Fibroblast of villous mesenchyme (primary cell): ENCODE data around the gene PNRC2. TPM values are rescaled to one million over a fixed set of nuclear protein-coding genes. Genes with fewer than 3 reads are reported as not detected.

Experiments used
- DNase-seq: peaks from one replicate; pipeline ENCODE4 v3.0.0-alpha.2; 2010; ENCODE audit warnings: low read depth
- H3K4me3 ChIP-seq: 2 replicates; pipeline ENCODE4 v1.5.1; 2011; ENCODE audit warnings: low read depth, mild to moderate bottlenecking, low read length
- CTCF ChIP-seq: IDR thresholded peaks from 2 replicates; pipeline ENCODE4 v1.5.1; 2012; ENCODE audit warnings: low read depth, mild to moderate bottlenecking, low read length; ENCODE audit not compliant: insufficient read depth
- total RNA-seq: library from RNA; depleted of rRNA; stranded (reverse); fragments of >200 nt; gene quantifications from 2 replicates; pipeline ENCODE4 v1.2.3, GENCODE V29; 2012

PNRC2 gene
- total RNA-seq, 1 donor: 108 TPM

GRCh38 chr1:23927097-23927496 lies 32.5 kb upstream of the PNRC2 start:
- no peak for TF ChIP-seq CTCF
- no peak overlapping the region for H3K4me3 ChIP-seq
- no peak for DNase-seq

- DNase-seq: no peak
- TF ChIP-seq CTCF: no peak
- no peak overlapping the region for H3K4me3 ChIP-seq
Observed at GRCh38 chr1:23928789-23929188, 30.8 kb upstream of the PNRC2 start.

DNA sequence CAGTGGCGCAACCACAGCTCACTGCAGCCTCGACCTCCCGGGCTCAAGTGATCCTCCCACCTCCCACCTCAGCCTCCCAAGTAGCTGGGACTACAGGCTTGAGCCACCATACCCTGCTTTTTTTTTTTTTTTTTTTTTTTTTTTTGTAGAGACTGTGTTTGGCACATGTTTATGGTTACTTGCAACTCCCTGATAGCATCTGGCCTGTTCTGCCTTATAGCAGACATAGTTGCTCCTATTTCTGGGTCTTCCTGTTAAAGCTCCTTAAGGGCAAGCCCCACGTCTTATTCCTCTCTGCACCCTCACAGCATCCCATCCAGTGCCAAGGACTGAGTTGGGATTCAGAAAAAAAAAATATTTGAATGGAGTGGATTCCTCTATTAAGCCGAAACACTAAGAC lies 29.4 kb upstream of the PNRC2 start:
- H3K4me3 ChIP-seq: no peak overlapping the region
- TF ChIP-seq CTCF: no peak
- no peak for DNase-seq

DNA sequence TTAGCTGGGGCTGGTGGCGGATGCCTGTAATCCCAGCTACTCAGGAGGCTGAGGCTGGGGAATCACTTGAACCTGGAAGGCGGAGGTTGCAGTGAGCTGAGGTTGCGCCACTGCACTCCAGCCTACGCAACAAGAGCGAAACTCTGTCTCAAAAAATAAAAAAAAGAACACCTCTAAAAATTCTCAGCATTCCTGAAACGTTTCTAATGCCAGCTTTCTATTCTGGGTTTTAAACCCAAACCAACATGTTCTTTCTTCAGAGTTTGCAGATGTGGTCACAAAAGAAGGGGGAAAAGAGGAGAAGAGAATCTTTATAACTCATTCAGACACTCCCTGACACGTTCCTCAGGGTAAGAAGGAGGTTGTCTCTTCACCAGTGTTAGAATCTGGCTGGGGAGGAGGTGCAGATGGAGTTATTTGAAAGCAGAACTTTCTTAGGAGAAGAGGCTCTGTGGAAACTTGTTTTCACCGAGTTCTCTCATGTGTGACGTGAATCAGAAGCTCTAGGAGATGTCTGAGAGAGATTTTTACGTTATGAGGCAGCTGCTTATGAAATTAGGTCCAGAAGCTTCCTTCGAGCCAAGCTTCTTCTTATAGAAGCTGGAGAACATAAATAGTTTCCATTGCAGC lies 28.7 kb upstream of the PNRC2 start:
- no peak for TF ChIP-seq CTCF
- H3K4me3 ChIP-seq: peak overlapping the region; percentile 34
- peak; percentile 81 for DNase-seq

DNA sequence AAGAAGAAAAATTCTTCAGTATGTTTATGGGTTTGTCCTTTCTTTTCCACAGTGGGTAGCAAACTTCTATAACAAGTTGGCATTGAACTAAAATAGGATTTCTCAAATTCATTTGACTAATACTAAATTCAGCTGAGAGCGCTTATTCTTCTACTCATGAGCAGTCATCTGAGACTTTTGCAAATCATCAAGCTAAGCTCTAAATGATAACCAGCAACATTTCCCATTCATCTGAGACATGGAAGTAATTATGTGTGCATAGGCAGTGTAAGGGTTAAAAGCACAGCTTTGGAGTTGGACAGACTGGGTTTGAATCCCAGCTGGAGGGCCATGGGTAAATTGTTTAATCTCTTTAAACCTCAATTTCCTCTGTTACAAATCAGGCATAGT lies 28.1 kb upstream of the PNRC2 start:
- DNase-seq: no peak
- TF ChIP-seq CTCF: no peak
- H3K4me3 ChIP-seq: peak overlapping the region; percentile 34

DNA sequence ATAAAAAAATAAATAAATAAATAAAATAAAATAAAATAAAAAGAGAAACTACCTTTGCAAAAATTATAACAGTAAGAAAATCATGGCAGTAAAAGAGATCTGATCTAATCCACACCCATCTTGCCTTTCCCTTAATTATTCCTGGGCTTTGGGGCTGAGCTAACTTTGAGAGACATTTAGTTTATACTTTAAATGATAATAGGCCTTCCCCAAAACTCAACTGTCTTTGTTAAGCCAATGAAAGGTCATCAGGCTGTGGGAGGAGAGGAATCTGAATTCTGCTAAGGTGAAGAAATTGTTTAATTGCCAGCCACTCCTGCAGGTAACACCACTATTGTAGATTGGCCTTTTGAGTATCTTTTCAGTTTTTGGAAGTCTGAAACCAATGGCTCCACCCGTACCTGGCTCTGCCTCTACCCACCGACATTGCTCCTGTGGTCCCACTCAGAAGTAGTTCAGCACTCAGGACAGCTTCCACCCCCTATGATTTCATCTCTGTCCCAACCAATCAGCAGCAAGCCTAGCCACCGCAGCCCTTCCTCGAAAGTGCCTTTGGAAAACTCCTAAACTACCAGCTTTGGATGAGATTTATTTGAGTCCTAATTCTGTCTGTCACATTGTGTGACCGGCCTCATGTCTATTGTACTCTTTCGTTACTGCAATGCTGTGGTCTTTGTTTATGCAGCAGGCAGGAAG lies 23.0 kb upstream of the PNRC2 start:
- DNase-seq: no peak
- no peak overlapping the region for H3K4me3 ChIP-seq
- TF ChIP-seq CTCF: no peak
